GM19043 (cell line): ENCODE data around the gene FBXL2.

Experiments
- ATAC-seq: cut with Tn5 transposase; IDR thresholded peaks from one replicate; pipeline ENCODE4 v1.9.1; 2021; ENCODE audit warnings: low read depth; ENCODE audit not compliant: unreplicated experiment

Gene FBXL2

DNA sequence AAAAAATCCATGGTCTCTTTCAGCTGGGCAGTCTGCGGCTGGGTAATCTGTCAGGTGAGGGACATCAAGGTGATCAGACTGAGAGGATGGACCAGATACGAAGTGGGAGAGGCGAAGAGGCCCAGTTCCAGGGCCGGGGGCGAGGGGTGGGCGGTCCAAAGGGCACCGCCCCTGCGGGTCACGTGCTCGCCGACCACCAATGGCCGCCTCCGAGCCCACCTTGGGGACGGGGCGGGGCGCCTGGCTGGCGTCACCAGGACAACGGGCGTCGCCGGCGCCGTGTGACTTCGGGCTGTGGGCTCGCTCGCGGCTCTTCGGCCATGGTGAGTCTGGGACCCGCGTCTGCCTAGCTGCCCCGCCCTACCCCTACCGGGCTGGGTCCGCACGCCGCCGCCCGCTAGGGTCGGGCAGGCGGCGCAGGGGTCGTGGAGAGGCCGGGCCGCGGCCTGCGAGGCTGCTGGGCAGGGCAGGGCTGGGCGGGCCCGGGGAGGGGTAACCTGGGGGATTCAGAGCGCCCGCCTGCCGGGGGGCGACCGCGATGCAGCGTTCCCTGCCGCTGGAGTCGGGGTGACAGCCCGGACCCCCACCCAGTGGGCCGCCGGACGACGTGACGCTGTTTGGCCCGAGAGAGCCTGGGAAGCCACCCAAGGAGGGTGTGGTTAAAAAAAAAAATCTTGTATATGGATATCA, at the start of gene FBXL2:
Gene FBXL2, plus strand, starts transcription at position 250 of the 690 bp plus-strand sequence. Its CDS starts 71 bp downstream, at position 321.
- ATAC-seq, result peak; percentile 69

DNA sequence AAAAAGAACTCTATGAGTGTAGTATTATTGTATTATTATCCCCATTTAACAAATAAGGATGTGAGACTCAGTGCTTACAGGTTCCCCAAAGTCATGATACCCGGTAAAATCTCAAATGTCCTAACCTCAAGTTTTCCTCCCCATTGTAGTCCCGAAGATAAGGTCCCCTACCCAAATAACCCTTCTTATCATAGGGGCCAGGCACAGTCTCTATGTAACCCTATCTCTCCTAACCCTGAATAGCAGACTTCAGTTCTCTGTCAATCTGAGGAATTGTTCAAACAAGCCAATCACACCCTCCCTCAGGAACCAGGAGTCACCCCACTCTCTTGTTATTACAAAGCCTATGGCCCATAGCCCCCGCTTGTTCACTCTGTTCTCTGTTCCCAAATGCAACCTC, 48.2 kb upstream of the FBXL2 start:
- ATAC-seq, result no peak

GRCh38 chr3:33229947-33230346, 47.3 kb upstream of the FBXL2 start:
- ATAC-seq, result no peak

GRCh38 chr3:33231756-33232465, 45.3 kb upstream of the FBXL2 start:
- no peak for ATAC-seq

- ATAC-seq, result no peak
Observed at GRCh38 chr3:33233884-33234283, 43.4 kb upstream of the FBXL2 start.

- no peak for ATAC-seq
Observed at GRCh38 chr3:33236005-33236404, 41.2 kb upstream of the FBXL2 start.

- no peak for ATAC-seq
Observed at GRCh38 chr3:33237439-33237838, 39.8 kb upstream of the FBXL2 start.

GRCh38 chr3:33238923-33239322, 38.3 kb upstream of the FBXL2 start:
- no peak for ATAC-seq

DNA sequence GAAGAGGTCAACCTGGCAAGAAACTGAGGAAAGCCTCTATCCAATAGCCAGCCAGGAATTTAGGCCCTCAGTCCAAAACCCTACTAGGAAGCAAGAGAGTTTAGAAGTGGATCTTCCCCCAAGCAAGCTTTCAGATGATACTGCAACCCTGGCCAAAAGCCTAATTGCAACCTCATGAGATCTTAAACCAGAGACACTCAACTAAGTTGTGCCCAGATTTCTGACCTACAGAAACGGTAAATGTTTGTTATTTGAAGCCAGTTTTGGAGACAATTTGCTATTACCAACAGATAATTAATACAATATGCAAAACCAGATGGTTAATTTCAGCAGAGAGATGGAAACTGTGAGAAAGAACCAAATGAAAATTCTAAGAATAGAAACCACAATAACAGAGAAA, 37.0 kb upstream of the FBXL2 start:
- ATAC-seq, result no peak

GRCh38 chr3:33246786-33247185, 30.5 kb upstream of the FBXL2 start:
- ATAC-seq, result no peak

DNA sequence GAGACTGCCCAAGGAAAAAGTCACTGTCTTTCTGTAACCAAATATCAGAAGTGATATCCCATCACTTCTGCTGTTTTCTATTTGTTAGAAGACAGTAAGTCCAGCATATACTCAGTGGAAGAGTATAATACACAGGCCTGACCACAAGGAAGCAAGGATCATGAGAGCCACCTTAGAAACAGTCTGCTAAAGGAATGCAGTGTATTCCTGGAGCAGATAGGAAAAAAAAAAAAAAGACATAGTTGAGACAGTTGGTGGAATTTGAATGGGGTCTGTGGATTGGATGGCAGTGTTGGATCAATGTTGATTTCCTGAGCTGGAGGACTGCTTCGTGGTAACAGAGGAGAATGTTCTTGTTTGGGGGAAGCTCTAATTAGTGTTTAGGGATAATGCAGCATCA, 26.5 kb upstream of the FBXL2 start:
- no peak for ATAC-seq

DNA sequence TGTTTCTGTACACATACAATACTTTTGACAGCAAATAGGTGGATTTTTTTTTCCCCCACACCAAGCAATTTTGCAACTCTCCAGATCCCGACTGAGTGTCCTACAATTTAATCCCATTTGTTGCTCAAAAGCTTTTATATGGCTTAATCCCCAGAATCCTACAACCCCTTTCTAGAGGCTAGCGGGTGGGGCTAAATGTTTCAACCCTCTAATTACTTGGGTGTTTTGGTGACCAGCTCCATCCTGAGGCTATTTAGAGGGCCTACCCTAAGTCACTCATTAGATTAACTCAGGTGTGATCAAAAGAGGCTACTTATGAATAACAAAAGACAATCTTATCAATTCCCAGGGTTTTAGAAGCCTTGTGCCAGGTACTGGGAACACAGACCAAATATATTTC, 21.0 kb upstream of the FBXL2 start:
- no peak for ATAC-seq

DNA sequence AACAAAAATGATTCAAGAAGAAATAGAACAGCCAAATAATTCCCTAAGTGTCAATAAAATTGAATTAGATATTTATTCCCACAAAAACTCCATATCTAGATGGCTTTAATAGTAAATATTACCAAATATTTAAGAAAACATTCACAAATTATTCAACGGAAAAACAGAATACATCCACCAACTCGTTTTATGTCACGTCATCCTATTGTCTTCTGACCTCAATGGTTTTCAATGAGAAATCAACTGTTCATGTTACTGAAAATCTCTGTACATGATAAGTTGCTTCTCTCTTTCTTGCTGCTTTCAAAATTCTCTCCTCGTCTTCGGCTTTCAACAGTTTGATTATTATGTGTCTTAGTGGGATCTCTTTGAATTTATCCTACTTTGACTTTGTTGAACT, 17.1 kb upstream of the FBXL2 start:
- ATAC-seq, result no peak

DNA sequence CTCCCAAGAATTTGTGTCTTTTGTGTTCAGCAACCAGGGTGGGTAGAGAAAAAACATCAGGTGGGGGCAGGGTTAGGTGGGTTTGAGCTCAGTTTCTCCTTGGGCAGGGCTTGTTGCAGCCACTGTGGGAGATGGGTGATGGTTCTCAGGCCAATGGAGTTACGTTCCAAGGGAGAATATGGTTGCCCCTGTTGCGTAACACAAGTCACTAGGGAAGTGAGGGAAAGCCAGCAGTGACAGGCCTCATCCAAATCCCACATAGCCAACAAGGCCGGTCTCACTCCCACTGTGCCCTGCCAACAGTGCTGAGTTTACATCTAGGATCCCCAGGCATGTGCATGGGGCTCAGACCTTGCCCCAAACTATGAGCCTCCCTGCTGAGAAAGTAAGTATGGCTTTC, 7.9 kb upstream of the FBXL2 start:
- no peak for ATAC-seq

- no peak for ATAC-seq
Observed at GRCh38 chr3:33271324-33271723, 5.9 kb upstream of the FBXL2 start.

DNA sequence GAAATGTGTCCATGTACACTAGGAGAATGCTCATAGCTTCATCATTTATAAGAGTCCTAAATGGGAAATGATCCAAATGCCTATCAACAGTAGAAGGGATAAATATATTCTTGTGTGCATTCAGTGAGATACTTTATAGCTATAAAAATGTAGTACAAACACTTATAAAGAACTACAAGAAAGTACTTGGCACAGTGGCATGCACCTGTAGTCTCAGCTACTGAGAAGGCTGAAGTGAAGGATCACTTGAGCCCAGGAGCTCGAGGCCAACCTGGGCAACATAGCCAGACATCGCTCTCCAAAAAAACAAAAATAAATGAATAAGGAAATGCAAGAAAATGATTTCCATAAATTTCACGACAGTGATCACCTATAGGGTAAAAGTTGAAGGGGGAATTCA, 3.6 kb upstream of the FBXL2 start:
- ATAC-seq, result no peak

- ATAC-seq, result no peak
Observed at GRCh38 chr3:33278163-33278562, 921 bp downstream of the FBXL2 start.

GRCh38 chr3:33287672-33288282, 10.5 kb downstream of the FBXL2 start:
- ATAC-seq, result no peak

DNA sequence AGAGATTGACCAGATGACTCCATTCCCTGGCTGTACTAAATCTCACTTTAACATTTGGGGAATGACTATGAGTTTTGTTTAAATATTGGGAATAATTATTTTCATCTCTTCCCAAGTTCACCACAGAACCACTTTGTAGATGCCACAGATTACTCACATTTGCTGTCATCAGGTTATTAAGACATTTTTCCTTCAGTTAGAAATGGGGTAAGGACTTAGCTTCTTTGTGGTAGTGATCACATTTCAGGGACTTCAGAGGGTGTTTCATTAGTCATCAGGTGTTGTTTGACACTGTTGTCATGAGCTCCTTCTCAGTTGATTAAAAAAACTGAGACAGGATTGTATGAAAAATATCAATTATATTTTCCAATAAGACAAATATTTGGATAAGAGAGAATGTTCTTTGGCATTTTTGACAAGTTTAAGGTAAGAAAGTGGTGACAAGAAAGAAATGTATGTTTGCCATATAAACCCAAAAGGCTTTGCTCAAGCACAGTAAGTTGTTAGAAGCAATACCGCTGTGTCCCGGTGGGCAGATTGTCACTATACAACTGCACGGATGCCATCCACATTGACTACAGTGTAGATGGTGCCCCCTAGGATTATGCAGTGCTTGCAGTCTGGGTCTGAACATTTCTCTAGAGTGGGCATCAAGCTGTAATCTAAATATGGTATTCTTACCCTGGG, 22.3 kb downstream of the FBXL2 start:
- no peak for ATAC-seq

GRCh38 chr3:33312361-33312760, 35.1 kb downstream of the FBXL2 start:
- ATAC-seq, result no peak

DNA sequence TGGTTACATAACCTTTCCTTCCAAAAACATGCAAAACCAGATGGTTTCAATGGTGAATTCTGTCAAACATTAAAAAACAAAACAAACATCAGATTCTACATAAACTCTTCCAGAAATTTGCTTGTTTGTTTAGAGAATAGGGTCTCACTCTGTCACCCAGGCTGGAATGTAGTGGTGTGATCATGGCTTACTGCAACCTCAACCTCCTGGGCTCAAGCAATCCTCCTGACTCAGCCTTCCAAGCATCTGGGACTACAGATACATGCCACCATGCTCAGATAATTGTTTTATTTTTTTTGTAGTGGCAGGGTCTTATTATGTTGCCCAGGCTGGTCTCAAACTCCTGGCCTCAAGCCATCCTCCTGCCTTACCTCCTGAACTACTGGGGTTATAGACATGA, 36.1 kb downstream of the FBXL2 start:
- no peak for ATAC-seq
